Measurements from ENCODE around the gene MAPK7.

- TF ChIP-seq, protein P1, sequence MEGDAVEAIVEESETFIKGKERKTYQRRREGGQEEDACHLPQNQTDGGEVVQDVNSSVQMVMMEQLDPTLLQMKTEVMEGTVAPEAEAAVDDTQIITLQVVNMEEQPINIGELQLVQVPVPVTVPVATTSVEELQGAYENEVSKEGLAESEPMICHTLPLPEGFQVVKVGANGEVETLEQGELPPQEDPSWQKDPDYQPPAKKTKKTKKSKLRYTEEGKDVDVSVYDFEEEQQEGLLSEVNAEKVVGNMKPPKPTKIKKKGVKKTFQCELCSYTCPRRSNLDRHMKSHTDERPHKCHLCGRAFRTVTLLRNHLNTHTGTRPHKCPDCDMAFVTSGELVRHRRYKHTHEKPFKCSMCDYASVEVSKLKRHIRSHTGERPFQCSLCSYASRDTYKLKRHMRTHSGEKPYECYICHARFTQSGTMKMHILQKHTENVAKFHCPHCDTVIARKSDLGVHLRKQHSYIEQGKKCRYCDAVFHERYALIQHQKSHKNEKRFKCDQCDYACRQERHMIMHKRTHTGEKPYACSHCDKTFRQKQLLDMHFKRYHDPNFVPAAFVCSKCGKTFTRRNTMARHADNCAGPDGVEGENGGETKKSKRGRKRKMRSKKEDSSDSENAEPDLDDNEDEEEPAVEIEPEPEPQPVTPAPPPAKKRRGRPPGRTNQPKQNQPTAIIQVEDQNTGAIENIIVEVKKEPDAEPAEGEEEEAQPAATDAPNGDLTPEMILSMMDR (conservative IDR thresholded peaks at IDR 0.05; ENCODE audit: low read length): no peak
- no peak for TF ChIP-seq EZH2phosphoT487 (IDR thresholded peaks at IDR 0.05; ENCODE audit: borderline replicate concordance, low read depth, low read length)
Observed at GRCh38 chr17:19365833-19366636, 12.3 kb upstream of the MAPK7 start.
